ENCODE data around the gene FARP2. TPM values are rescaled to one million over a fixed set of nuclear protein-coding genes. Genes with fewer than 3 reads are reported as not detected.

Gene FARP2
- total and polyA plus RNA-seq, 10 of the 15 experiments (the other 5 are each of a cell fraction or from before 2014, with no cell fraction given): 5.5 to 67.5 (median 36.8) TPM

- ATAC-seq (no peak), FAIRE-seq (no peak), DNase-seq (ENCODE audit: low read depth, low spot score) (no peak)
- no TSS peak for BruUV-seq (replicated peaks)
- H4K20me1 ChIP-seq (ENCODE audit: control insufficient read depth, insufficient read depth): no peaks in the 10 kb centered on the region
- intact Hi-C loops (cut with micrococcal nuclease; ENCODE audit: unreplicated experiment): loop anchor here (10.0 kb wide), 1 partner anchor 145 kb away; no protein-coding TSS in a partner anchor
- ChIA-PET CTCF (interaction anchor here (1.5 kb wide), 1 partner anchor 9 kb away, joined by 5 read pairs; no protein-coding TSS in a partner anchor), POLR2A (no interaction called here), SMC1A (ENCODE audit: uncharacterized antibody, unreplicated experiment) (interaction anchor here (1.3 kb wide), 1 partner anchor 34 kb away, joined by 3 read pairs; no protein-coding TSS in a partner anchor), RAD21 (ENCODE audit: unreplicated experiment) (no interaction called here)
- TF ChIP-seq CBX3 (IDR thresholded peaks at IDR 0.05; ENCODE audit: borderline replicate concordance, low read depth) (no peak), YY1 (IDR thresholded peaks at IDR 0.05; ENCODE audit: low read depth, low read length) (no peak), SMAD1 (IDR thresholded peaks at IDR 0.05; ENCODE audit: low read depth, partially characterized antibody) (no peak), PAX8 (IDR thresholded peaks at IDR 0.05) (no peak), POLR2A (IDR thresholded peaks at IDR 0.05; ENCODE audit: low read depth, low read length) (no peak), ZNF217 (IDR thresholded peaks at IDR 0.05) (no peak), RELA (IDR thresholded peaks at IDR 0.05; ENCODE audit: borderline replicate concordance, partially characterized antibody) (no peak), ZBTB11 (CRISPR knock-in tag; IDR thresholded peaks at IDR 0.05) (no peak)
- in situ Hi-C loops (cut with MboI): no loop called here
- WGBS (ENCODE audit: insufficient coverage, insufficient replicate concordance, low lambda C conversion rate, missing lambda C conversion rate): 85% methylated on average over 10 of the region's 10 CpGs
- H3K9ac ChIP-seq (ENCODE audit: control insufficient read depth, insufficient read depth, low read length): no peak overlapping the region
- no peaks in the 10 kb centered on the region for H3K27me3 ChIP-seq (replicated peaks in 1 of 2; ENCODE audit: control insufficient read depth in 2 of 2, insufficient read depth in 2 of 2, low read length in 1 of 2)
- H3K4me3 ChIP-seq: no peak overlapping the region
- no peak overlapping the region for H2AFZ ChIP-seq (ENCODE audit: control insufficient read depth, low read depth, low read length)
- no peaks in the 10 kb centered on the region for H3K9me3 ChIP-seq (replicated peaks; ENCODE audit: control insufficient read depth, insufficient read depth, low read length)
- no peaks in the 10 kb centered on the region for H3K4me1 ChIP-seq (ENCODE audit: control insufficient read depth, insufficient read depth, low read length)
- H3K27ac ChIP-seq (ENCODE audit: control insufficient read depth, insufficient read depth): no peak overlapping the region
- H3K79me2 ChIP-seq (ENCODE audit: control insufficient read depth, insufficient read depth, low read length): no peaks in the 10 kb centered on the region; the same call in 1 of the 2 replicates
- peaks cover 0 to 4% of the 10 kb centered on the region in 2 experiments; a peak in 1 of 4 replicates for H3K36me3 ChIP-seq (ENCODE audit: control insufficient read depth in 2 of 2, insufficient read depth in 2 of 2, low read length in 1 of 2)
- H3K4me2 ChIP-seq (ENCODE audit: control insufficient read depth, insufficient read depth): no peak overlapping the region
Observed at GRCh38 chr2:241399941-241400922, 44.1 kb downstream of the FARP2 start.

Measured in GM12878 (cell line).